Activated CD4-positive, alpha-beta T cell treated with anti-CD3 and anti-CD28 coated beads, Interleukin-2, amount 10 ng/mL, durations not matched to agents 24 days and 14 days (primary cell): ENCODE results near the gene THSD4. TPM values are rescaled to one million over a fixed set of nuclear protein-coding genes. Genes with fewer than 3 reads are reported as not detected.
A peak's percentile ranks its signal among the peaks of the same experiment; 100 is the strongest.

Experiments used
- DNase-seq: peaks from one replicate; pipeline ENCODE4 v3.0.0; 2022
- H3K27ac Mint-ChIP-seq: one replicate; pipeline ENCODE4 v1.8.0; 2022; ENCODE audit warnings: mild to moderate bottlenecking, mixed read lengths
- H3K27me3 Mint-ChIP-seq: one replicate; pipeline ENCODE4 v1.8.0; 2022; ENCODE audit warnings: mixed read lengths
- H3K36me3 Mint-ChIP-seq: one replicate; pipeline ENCODE4 v1.8.0; 2022; ENCODE audit warnings: low read depth, mild to moderate bottlenecking, mixed read lengths
- H3K4me1 Mint-ChIP-seq: one replicate; pipeline ENCODE4 v1.8.0; 2021; ENCODE audit warnings: mixed read lengths
- H3K4me3 Mint-ChIP-seq: one replicate; pipeline ENCODE4 v1.8.0; 2022; ENCODE audit warnings: mild to moderate bottlenecking, moderate library complexity, mixed read lengths
- H3K9me3 Mint-ChIP-seq: one replicate; pipeline ENCODE4 v1.8.0; 2021; ENCODE audit warnings: mixed read lengths
- intact Hi-C: fragments of 100-400 bp; cut with micrococcal nuclease; formaldehyde crosslinking; loops from one replicate; pipeline ENCODE4 v1.15.1; 2023
- total RNA-seq: library from RNA; stranded (reverse); gene quantifications from 2 replicates; pipeline ENCODE4 v1.2.3, GENCODE V29; 2022

The THSD4 gene
- total RNA-seq, 1 donor from 2014 or later, result not detected

GRCh38 chr15:71629781-71630474, 514.7 kb downstream of the THSD4 start:
- Mint-ChIP-seq H3K27ac (no peak overlapping the region), H3K4me3 (no peak overlapping the region), H3K4me1 (no peaks in the 10 kb centered on the region), H3K27me3 (peaks cover 8% of the 10 kb centered on the region), H3K36me3 (no peaks in the 10 kb centered on the region), H3K9me3 (peaks cover 4% of the 10 kb centered on the region)
- intact Hi-C loops, result no loop called here
- no peak for DNase-seq

GRCh38 chr15:71630475-71630809, 515.2 kb downstream of the THSD4 start:
- DNase-seq, result no peak
- Mint-ChIP-seq H3K4me3 (no peak overlapping the region), H3K27ac (no peak overlapping the region), H3K4me1 (no peaks in the 10 kb centered on the region), H3K36me3 (no peaks in the 10 kb centered on the region), H3K9me3 (peaks cover 4% of the 10 kb centered on the region), H3K27me3 (peaks cover 9% of the 10 kb centered on the region)
- intact Hi-C loops, result no loop called here

GRCh38 chr15:71632576-71633195, 517.4 kb downstream of the THSD4 start:
- H3K36me3 Mint-ChIP-seq, result no peaks in the 10 kb centered on the region
- no peaks in the 10 kb centered on the region for H3K4me1 Mint-ChIP-seq
- H3K9me3 Mint-ChIP-seq, result peaks cover 4% of the 10 kb centered on the region
- DNase-seq, result no peak
- peaks cover 9% of the 10 kb centered on the region for H3K27me3 Mint-ChIP-seq
- no peak overlapping the region for H3K27ac Mint-ChIP-seq
- H3K4me3 Mint-ChIP-seq, result no peak overlapping the region
- intact Hi-C loops, result no loop called here

- no peak overlapping the region for H3K27ac Mint-ChIP-seq
- no peak for DNase-seq
- H3K9me3 Mint-ChIP-seq, result peaks cover 4% of the 10 kb centered on the region
- no peak overlapping the region for H3K4me3 Mint-ChIP-seq
- intact Hi-C loops, result no loop called here
- H3K36me3 Mint-ChIP-seq, result no peaks in the 10 kb centered on the region
- H3K4me1 Mint-ChIP-seq, result no peaks in the 10 kb centered on the region
- peaks cover 10% of the 10 kb centered on the region for H3K27me3 Mint-ChIP-seq
Measured at GRCh38 chr15:71634820-71635560, 519.7 kb downstream of the THSD4 start.

GRCh38 chr15:71635735-71636134, 520.5 kb downstream of the THSD4 start:
- no peak for DNase-seq
- H3K9me3 Mint-ChIP-seq, result peaks cover 6% of the 10 kb centered on the region
- H3K36me3 Mint-ChIP-seq, result no peaks in the 10 kb centered on the region
- no peak overlapping the region for H3K4me3 Mint-ChIP-seq
- intact Hi-C loops, result no loop called here
- no peak overlapping the region for H3K27ac Mint-ChIP-seq
- peaks cover 12% of the 10 kb centered on the region for H3K27me3 Mint-ChIP-seq
- no peaks in the 10 kb centered on the region for H3K4me1 Mint-ChIP-seq

GRCh38 chr15:71638876-71639275, 523.6 kb downstream of the THSD4 start:
- Mint-ChIP-seq H3K36me3 (no peaks in the 10 kb centered on the region), H3K27me3 (peaks cover 11% of the 10 kb centered on the region), H3K4me1 (no peaks in the 10 kb centered on the region), H3K4me3 (no peak overlapping the region), H3K27ac (no peak overlapping the region), H3K9me3 (peaks cover 5% of the 10 kb centered on the region)
- no peak for DNase-seq
- intact Hi-C loops, result no loop called here

- no peaks in the 10 kb centered on the region for H3K4me1 Mint-ChIP-seq
- no peak for DNase-seq
- H3K9me3 Mint-ChIP-seq, result peaks cover 5% of the 10 kb centered on the region
- H3K4me3 Mint-ChIP-seq, result no peak overlapping the region
- H3K27me3 Mint-ChIP-seq, result peaks cover 11% of the 10 kb centered on the region
- intact Hi-C loops, result no loop called here
- no peak overlapping the region for H3K27ac Mint-ChIP-seq
- H3K36me3 Mint-ChIP-seq, result no peaks in the 10 kb centered on the region
Measured at GRCh38 chr15:71639471-71639870, 524.2 kb downstream of the THSD4 start.

GRCh38 chr15:71643918-71644317, 528.6 kb downstream of the THSD4 start:
- intact Hi-C loops, result no loop called here
- Mint-ChIP-seq H3K4me3 (no peak overlapping the region), H3K9me3 (peaks cover 13% of the 10 kb centered on the region), H3K27ac (no peak overlapping the region), H3K27me3 (peaks cover 8% of the 10 kb centered on the region), H3K4me1 (no peaks in the 10 kb centered on the region), H3K36me3 (no peaks in the 10 kb centered on the region)
- no peak for DNase-seq

- Mint-ChIP-seq H3K36me3 (no peaks in the 10 kb centered on the region), H3K27me3 (peaks cover 8% of the 10 kb centered on the region), H3K9me3 (peaks cover 8% of the 10 kb centered on the region), H3K4me1 (no peaks in the 10 kb centered on the region), H3K27ac (no peak overlapping the region), H3K4me3 (no peak overlapping the region)
- intact Hi-C loops, result no loop called here
- no peak for DNase-seq
Measured at GRCh38 chr15:71646767-71647486, 531.7 kb downstream of the THSD4 start.

GRCh38 chr15:71647487-71647808, 532.2 kb downstream of the THSD4 start:
- H3K4me1 Mint-ChIP-seq, result no peaks in the 10 kb centered on the region
- H3K9me3 Mint-ChIP-seq, result peaks cover 8% of the 10 kb centered on the region
- H3K4me3 Mint-ChIP-seq, result no peak overlapping the region
- peaks cover 8% of the 10 kb centered on the region for H3K27me3 Mint-ChIP-seq
- intact Hi-C loops, result no loop called here
- DNase-seq, result no peak
- H3K27ac Mint-ChIP-seq, result no peak overlapping the region
- H3K36me3 Mint-ChIP-seq, result no peaks in the 10 kb centered on the region

GRCh38 chr15:71648095-71648494, 532.8 kb downstream of the THSD4 start:
- no peak overlapping the region for H3K4me3 Mint-ChIP-seq
- intact Hi-C loops, result no loop called here
- DNase-seq, result no peak
- H3K27me3 Mint-ChIP-seq, result peaks cover 8% of the 10 kb centered on the region
- no peaks in the 10 kb centered on the region for H3K36me3 Mint-ChIP-seq
- H3K9me3 Mint-ChIP-seq, result peaks cover 8% of the 10 kb centered on the region
- no peaks in the 10 kb centered on the region for H3K4me1 Mint-ChIP-seq
- H3K27ac Mint-ChIP-seq, result no peak overlapping the region

GRCh38 chr15:71649894-71650293, 534.6 kb downstream of the THSD4 start:
- H3K4me1 Mint-ChIP-seq, result no peaks in the 10 kb centered on the region
- H3K27ac Mint-ChIP-seq, result no peak overlapping the region
- H3K9me3 Mint-ChIP-seq, result peaks cover 8% of the 10 kb centered on the region
- no peaks in the 10 kb centered on the region for H3K36me3 Mint-ChIP-seq
- H3K4me3 Mint-ChIP-seq, result no peak overlapping the region
- H3K27me3 Mint-ChIP-seq, result peaks cover 8% of the 10 kb centered on the region
- no peak for DNase-seq
- intact Hi-C loops, result no loop called here

- Mint-ChIP-seq H3K36me3 (no peaks in the 10 kb centered on the region), H3K9me3 (peaks cover 8% of the 10 kb centered on the region), H3K27ac (no peak overlapping the region), H3K4me1 (no peaks in the 10 kb centered on the region), H3K27me3 (peaks cover 8% of the 10 kb centered on the region), H3K4me3 (no peak overlapping the region)
- no peak for DNase-seq
- intact Hi-C loops, result no loop called here
Measured at GRCh38 chr15:71650603-71651002, 535.3 kb downstream of the THSD4 start.

GRCh38 chr15:71651750-71652186, 536.5 kb downstream of the THSD4 start:
- H3K9me3 Mint-ChIP-seq, result no peaks in the 10 kb centered on the region
- H3K4me1 Mint-ChIP-seq, result no peaks in the 10 kb centered on the region
- intact Hi-C loops, result no loop called here
- peaks cover 7% of the 10 kb centered on the region for H3K27me3 Mint-ChIP-seq
- no peak overlapping the region for H3K27ac Mint-ChIP-seq
- no peaks in the 10 kb centered on the region for H3K36me3 Mint-ChIP-seq
- no peak overlapping the region for H3K4me3 Mint-ChIP-seq
- DNase-seq, result peak; percentile 61
